PFSK-1 (cell line): Measurements from ENCODE around the gene MIEF1.

Source experiments
- FOXP2 ChIP-seq: optimal IDR thresholded peaks from 2 replicates; pipeline ENCODE3; 2011; ENCODE audit warnings: borderline replicate concordance, control low read depth, inconsistent platforms; ENCODE audit not compliant: insufficient read depth; ENCODE audit errors: extremely low read length, extremely low read depth
- POLR2AphosphoS5 ChIP-seq: IDR thresholded peaks from 2 replicates; pipeline ENCODE4 v1.6.1; 2012; ENCODE audit warnings: low read depth, mild to moderate bottlenecking, control low read depth, low read length, moderate library complexity
- REST ChIP-seq, 2 experiments: IDR thresholded peaks; 2 replicates each; pipeline versions ENCODE4 v1.6.1 to v1.8.0; 2011 to 2012; ENCODE audit warnings: low read depth in 2 of 2, low read length in 2 of 2, control low read depth in 1 of 2, inconsistent platforms in 1 of 2, mild to moderate bottlenecking in 1 of 2, moderate library complexity in 1 of 2; ENCODE audit not compliant: insufficient read depth in 1 of 2
- SIN3A ChIP-seq: IDR thresholded peaks from 2 replicates; pipeline ENCODE4 v1.6.1; 2012; ENCODE audit warnings: mild to moderate bottlenecking, low read length, moderate library complexity, borderline replicate concordance; ENCODE audit not compliant: insufficient read depth
- TAF1 ChIP-seq: IDR thresholded peaks from 2 replicates; pipeline ENCODE4 v1.6.1; 2012; ENCODE audit warnings: low read length, control low read depth, borderline replicate concordance; ENCODE audit not compliant: insufficient read depth

GRCh38 chr22:39513791-39514190 is 11.7 kb downstream of the MIEF1 start:
- TF ChIP-seq POLR2AphosphoS5 (no peak), SIN3A (no peak), REST (IDR thresholded peaks at IDR 0.05; ENCODE audit: insufficient read depth in 1 of 2, low read depth in 2 of 2, low read length in 2 of 2) (no peak), TAF1 (no peak), FOXP2 (no peak)
